Subcutaneous adipose tissue (tissue), 4 donors: ENCODE results near the gene RECQL5. TPM values are rescaled to one million over a fixed set of nuclear protein-coding genes. Genes with fewer than 3 reads are reported as not detected.

Source experiments
- total RNA-seq, 4 donors: library from RNA; depleted of rRNA; stranded (reverse); fragments of >200 nt; gene quantifications; one replicate each; pipeline ENCODE4 v1.1.0, GENCODE V29; 2016
- TF ChIP-seq, protein P1 (sequence below): fragments of 450-650 bp; IDR thresholded peaks from one replicate; pipeline ENCODE4 v1.5.1; 2016; ENCODE audit warnings: low read depth, mild to moderate bottlenecking, control low read depth, antibody characterized with exemption, moderate library complexity

The RECQL5 gene
- total RNA-seq, 4 donors from 2014 or later = 7.7 to 23.4 (median 15.5) TPM

DNA sequence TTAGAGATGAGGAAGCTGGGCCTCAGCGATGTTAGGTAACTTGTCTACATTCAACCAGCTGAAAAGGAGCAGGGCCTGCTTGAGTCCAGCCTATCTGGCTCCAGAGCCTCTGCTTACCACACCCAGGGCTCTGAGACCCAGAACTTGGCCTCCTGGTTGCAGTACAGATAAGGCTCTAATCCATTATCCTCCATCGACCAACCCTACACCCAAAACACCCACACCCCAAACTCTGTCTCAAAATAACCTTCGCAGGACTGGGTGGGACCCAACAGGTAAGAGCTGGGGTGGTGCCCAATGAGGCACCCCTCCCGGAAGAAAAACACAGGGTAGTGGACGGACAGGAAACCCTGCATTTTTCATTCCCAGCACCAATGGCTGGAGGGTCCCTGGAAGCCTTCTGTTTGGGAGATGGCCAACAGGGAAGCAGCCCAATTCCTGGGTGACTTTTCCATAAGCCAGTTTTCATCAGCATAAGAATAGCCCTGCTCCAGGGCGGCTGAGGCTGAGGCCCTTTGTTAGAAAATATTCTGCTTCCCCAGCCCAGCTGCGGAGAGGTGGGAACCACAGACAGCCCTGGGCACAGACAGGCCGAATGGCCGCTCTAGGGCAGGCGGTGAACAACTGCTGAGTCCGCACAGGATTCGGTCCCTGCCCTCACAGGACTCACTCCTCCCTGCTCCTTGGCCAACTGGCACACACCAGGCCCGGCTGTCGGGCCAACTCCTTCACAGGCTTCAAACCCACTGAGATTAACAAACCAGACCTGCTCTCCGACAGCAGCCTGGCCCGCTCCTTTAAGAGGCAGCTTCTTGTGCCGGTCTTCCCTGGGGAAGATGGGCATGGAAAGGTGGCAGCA is 23.9 kb downstream of the RECQL5 start:
- TF ChIP-seq, protein P1, sequence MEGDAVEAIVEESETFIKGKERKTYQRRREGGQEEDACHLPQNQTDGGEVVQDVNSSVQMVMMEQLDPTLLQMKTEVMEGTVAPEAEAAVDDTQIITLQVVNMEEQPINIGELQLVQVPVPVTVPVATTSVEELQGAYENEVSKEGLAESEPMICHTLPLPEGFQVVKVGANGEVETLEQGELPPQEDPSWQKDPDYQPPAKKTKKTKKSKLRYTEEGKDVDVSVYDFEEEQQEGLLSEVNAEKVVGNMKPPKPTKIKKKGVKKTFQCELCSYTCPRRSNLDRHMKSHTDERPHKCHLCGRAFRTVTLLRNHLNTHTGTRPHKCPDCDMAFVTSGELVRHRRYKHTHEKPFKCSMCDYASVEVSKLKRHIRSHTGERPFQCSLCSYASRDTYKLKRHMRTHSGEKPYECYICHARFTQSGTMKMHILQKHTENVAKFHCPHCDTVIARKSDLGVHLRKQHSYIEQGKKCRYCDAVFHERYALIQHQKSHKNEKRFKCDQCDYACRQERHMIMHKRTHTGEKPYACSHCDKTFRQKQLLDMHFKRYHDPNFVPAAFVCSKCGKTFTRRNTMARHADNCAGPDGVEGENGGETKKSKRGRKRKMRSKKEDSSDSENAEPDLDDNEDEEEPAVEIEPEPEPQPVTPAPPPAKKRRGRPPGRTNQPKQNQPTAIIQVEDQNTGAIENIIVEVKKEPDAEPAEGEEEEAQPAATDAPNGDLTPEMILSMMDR = no peak

DNA sequence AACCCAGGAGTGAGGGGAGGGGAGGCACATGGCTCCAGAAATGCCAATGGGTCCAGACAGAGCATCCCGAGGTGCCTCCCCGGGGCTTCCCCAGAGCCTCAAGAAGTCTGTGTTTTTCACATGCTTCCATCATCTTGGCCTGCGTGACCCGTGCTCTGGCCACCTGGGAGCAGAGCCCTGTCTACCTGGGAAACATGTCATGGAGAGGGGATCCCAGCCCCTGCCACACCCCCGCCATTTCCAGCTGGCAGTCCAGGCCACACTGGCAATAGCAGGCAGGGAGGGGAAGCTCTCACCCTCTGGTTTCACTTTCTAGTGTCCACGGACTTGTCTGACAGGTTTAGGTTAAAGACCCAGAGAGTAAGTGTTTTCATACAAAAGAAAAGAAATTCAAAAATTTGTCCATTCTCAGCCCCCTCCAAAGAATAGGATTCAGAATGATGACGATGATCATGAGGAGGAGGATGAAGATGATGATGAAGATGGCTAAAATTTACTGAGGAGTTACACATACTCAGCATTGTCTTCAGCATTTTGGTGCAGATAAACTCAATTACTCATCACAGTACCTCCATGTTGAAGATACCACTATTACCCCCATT is 24.7 kb downstream of the RECQL5 start:
- TF ChIP-seq, protein P1 = no peak

DNA sequence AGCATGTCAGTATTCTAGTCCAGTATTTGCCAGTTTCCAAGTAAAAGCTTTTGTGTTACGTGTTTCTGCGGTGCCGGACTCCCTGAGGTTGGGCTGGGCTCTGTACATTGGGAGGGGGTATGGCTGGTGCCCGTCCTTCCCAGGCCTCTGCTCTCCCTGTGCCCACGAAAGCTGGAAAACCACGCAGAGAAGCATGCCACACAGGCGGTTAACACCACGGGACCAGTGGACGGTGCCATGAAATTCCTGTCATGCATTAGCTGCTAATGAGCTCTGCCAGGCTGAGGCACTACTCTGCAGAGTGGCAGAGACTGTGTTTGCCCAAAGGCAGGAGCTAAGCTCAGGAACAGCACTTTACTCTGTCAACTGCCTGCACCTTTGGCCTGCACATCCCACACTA is 25.6 kb downstream of the RECQL5 start:
- TF ChIP-seq, protein P1 = no peak

DNA sequence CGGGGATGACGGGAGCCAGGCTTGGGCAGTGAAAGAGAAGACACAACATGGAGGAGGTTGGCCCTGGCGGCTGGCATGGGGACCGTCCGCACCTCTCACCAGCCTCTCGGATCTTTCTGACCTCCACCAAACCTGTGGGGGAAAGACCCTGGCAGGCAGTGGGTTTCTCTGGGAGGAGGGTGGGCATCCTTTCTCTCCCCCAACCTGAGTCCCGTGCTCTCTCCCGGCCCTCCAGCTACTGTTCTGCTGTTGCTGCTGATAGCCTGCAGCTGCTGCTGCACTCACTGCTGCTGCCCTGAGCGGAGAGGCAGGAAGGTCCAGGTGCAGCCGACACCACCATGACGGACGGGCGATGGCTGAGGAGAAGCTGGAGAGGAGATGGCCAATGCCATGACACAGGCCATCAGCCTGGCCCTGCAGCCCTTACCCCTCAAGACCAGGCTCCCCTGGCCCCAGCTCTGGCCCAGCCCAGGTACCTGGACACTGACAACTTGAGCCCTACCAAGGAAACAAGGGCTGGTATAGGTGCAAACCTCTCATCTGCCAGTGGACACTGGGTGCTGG is 26.3 kb downstream of the RECQL5 start:
- TF ChIP-seq, protein P1 = no peak

DNA sequence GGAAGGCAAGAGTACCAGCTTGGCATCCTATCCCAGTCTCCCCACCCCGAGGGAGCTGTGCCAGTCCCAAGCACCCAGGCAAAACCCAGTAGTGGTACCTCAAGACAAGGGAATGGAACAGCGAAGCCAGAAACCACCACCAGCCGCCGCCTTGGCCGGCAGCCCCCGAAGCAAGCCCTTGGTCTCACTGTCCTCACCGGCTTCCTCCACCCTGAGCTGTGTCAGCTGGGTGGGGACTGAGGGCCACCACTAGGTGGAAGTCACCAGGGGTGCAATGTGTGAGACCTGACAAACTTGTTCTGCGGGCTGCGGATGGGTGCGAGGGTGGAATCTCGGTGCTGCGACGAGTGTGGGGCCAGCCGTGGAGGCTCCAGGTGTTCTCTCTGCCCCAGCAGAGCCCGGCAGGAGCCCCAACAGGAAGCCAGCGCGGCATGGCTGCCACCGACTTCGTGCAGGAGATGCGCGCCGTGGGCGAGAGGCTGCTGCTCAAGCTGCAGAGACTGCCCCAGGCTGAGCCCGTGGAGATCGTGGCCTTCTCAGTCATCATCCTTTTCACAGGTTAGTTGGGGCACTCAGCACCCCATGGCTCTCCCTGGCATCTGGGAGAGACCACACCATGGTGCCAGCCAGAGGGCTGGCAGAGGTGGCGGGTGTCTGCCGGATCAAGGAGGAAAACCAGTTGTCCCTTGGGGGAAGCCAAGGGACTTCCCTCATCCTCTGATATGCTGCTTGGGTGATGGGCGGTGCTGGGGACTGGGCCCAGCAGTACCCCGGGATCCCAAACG is 27.0 kb downstream of the RECQL5 start:
- TF ChIP-seq, protein P1 = no peak

DNA sequence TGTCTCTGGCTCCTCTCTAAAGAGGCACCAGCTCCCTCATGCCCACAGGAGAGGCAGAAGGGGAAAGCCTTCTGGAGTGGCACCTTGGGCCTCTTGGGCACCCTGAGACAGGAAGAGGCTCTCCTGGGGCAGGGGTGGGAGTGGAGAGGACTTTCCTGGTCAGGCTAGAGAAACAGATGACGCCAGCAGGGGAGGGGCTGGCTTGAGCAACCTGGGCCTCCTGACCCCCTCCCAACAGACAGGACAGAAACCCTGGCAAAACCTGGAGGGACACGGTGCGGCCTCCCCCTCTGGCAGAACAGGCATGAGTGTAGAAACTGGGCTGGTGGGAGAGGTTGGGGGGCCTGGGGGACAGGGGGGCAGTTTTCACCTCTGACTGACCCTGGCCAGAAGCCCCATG is 27.6 kb downstream of the RECQL5 start:
- TF ChIP-seq, protein P1 = no peak
